D721Med (cell line): Measurements from ENCODE around the gene AHNAK2.

Source experiments
- DNase-seq: peaks from one replicate; pipeline ENCODE4 v3.0.0; 2011; ENCODE audit warnings: low spot score; ENCODE audit not compliant: insufficient read length
- FAIRE-seq: peaks from 2 replicates; lab custom pipeline; 2011; peaks lifted over from hg19 to GRCh38; lab: Jason Lieb, UNC
- CTCF ChIP-seq: IDR thresholded peaks from 2 replicates; pipeline ENCODE4 v1.5.1; 2012; ENCODE audit warnings: mild to moderate bottlenecking, control low read depth; ENCODE audit not compliant: insufficient read depth; ENCODE audit errors: missing control alignments

AHNAK2 gene

GRCh38 chr14:104940526-104941150 lies 37.5 kb downstream of the AHNAK2 start:
- no peak for TF ChIP-seq CTCF
- DNase-seq (no peak), FAIRE-seq (no peak)

- no peak for FAIRE-seq
Observed at GRCh38 chr14:104939666-104940410, 38.3 kb downstream of the AHNAK2 start.

GRCh38 chr14:104938960-104939359 lies 39.2 kb downstream of the AHNAK2 start:
- TF ChIP-seq CTCF, result no peak

More at GRCh38 chr14:104939666-104940410, 38.3 kb downstream of the AHNAK2 start:
- TF ChIP-seq CTCF, result no peak
- DNase-seq, result no peak

GRCh38 chr14:104938436-104938835 lies 39.7 kb downstream of the AHNAK2 start:
- no peak for FAIRE-seq
- no peak for DNase-seq
- TF ChIP-seq CTCF, result no peak

More at GRCh38 chr14:104938960-104939359, 39.2 kb downstream of the AHNAK2 start:
- FAIRE-seq, result no peak
- DNase-seq, result no peak

GRCh38 chr14:104937694-104938365 lies 40.3 kb downstream of the AHNAK2 start:
- no peak for FAIRE-seq
- TF ChIP-seq CTCF, result no peak
- DNase-seq, result no peak

- no peak for FAIRE-seq
- no peak for TF ChIP-seq CTCF
- DNase-seq, result no peak
Observed at GRCh38 chr14:104937161-104937560, 41.0 kb downstream of the AHNAK2 start.
